AG08395 (cell line): Measurements from ENCODE around the gene SPACA7.
"Not testable (repeated sequence)": the region's sequence is repeated elsewhere in the genome, so short reads cannot be mapped to it uniquely, and the experiment has no call there.

Experiments
- DNase-seq: peaks from one replicate; pipeline ENCODE4 v3.0.0; 2012; ENCODE audit warnings: mixed read lengths, low spot score

The SPACA7 gene

GRCh38 chr13:112424098-112424497, 47.9 kb downstream of the SPACA7 start:
- DNase-seq: no peak

GRCh38 chr13:112428704-112429103, 52.5 kb downstream of the SPACA7 start:
- DNase-seq: no peak

DNA sequence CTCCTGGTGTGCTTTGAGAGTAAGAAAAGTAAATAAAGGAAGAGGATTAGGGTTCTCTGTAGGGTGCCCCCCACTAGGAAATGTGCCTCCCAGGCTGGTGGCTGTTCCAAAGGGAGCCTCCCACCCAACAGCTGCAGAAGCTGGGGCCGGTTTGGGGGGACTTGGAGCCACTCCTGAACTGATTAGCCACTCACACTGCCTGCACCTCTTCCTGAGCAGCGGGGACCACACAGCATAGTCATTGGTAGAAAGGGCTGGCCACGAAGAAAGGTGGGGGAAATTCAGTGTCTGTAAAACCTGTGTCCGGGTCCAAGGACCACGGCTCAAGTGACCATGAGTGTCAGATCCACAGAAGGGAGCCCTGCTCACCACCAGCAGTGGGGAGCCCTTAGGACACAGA, 55.6 kb downstream of the SPACA7 start:
- DNase-seq: no peak

- DNase-seq: not testable (repeated sequence)
Observed at GRCh38 chr13:112432734-112433133, 56.6 kb downstream of the SPACA7 start.

DNA sequence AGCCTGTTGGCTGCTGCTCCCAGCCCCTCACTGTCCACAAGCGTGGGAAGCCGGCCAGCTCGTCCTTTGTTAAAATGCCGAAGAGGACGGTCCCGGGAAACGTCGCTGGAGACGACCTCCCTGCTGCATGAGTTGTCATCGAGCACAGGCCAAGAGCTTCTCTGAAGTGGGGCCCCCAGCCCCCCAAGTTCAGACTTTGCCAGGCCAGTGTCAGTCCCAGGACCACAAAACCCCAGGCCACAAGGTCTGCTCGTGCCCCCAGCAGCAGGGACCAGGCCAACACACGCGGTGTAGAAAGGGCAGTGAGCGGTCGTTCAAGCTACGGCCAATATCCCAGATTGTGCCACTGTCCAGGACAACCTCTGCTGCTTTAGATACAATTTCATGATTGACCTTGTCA, 57.4 kb downstream of the SPACA7 start:
- DNase-seq: not testable (repeated sequence)

DNA sequence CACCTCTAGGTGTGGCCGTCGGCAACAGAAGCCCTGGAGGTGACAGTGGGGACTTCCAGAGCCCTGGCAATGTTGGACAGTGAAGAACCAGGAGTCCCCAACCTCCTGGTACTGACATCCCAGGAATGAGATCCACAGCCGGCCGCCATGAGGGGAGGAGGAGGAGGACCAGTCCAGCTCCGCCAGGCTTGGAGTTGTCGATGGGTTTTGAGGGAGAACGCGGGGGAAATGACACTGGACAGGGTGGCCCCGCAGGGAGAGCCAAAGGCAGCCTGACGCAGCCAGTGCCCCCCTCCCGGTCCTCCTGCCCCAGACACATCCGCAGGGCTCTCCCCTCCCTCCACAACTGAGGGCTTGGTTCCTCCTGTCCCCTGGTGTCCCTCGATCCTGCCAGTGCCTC, 57.9 kb downstream of the SPACA7 start:
- DNase-seq: no peak

DNA sequence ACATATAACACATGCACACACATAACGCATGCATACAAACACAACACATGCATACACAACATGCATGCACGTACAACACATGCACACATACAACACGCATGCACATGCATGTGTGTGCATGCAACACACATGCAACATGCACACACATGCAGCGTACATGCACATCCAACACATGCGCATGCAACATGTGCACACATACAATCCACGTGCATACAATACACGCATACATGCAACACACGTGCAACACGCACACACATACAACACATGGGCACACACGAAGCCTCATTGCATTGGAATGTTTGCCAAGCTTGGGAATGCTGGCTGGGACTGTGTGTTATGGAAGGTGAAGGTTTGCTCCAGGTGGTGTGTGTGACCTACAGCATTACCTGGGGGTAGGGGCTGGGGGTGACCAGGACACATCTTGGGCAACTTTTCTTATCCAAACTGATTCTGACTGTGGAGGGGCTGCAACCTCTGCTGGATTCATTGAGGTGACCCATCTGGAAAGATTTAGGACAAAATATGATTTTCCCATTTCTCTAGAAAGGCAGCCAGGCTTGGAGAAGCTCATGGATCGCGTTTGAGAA, 58.9 kb downstream of the SPACA7 start:
- no peak for DNase-seq

DNA sequence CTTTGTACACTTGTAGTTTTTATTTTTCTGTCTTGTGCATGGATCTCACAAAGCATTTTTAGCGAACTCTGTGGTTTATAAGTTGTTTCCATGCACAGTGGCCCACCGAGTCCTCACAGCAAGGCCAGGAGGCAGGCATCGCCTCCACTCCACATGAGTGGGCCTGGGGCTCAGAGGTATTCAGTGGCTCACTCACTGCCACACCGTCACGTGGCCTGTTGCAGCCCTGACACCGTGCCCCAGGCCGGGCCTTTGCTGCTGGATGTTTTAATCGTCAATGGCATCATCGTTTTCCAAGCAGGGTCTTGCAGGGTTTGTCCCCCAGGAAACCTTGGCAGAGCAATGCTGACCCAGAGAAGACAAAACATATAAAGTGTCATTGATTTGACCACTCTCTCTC, 59.8 kb downstream of the SPACA7 start:
- DNase-seq: no peak

DNA sequence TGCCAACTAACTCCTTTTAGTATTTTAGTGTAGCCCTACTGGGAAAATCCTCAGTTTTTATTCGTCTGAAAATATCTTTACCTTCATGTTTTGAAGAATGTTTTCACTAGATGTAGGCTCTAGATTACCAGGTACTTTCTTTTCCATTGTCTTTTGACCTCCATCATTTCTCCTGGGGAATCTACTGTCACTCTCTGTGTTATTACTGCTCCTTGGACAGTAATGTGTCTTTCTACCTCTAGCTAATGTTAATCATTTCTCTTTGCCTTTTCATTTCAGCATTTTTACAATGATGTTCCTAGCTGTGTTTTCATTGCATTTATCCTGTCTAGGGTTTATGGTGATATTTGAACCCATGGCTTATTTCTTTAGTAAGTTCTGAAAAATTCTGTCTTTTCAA, 61.9 kb downstream of the SPACA7 start:
- no peak for DNase-seq

DNA sequence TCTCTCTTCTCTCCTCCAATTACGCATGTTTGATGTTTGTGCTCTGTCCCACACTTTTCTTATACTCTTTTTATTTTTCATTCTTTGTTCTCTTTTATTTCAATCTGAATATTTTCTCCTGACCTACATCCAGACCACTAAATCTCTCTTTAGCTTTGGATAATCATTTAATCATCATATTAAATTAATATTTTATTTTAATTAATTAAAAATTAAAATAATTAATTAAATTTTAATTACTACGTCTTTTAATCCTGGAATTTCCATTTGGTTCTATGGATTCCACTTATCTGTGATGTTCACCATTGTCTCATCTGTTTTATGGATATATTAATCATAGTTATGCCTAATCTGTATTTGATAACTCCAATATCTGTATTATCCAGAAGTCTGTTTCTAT, 62.4 kb downstream of the SPACA7 start:
- DNase-seq: no peak

DNA sequence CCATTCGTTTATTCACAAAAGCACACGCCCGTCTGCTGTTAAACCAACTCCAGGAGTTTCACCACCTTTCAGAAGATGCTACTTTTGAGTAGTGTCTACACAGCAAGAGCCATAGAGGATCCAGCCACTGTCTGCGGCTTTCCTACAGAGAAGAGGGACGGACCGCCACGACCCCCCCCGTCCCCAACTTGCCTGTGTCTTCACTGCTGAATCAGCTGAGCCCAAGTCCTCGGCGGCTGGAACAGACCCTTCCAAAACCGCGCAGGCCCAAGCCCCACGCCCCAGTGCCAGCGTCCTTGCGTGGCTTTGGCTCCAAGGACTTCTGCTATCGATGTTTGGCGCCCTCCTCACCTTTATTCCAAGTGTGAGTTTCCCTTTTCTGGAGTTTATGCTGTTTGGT, 65.1 kb downstream of the SPACA7 start:
- no peak for DNase-seq

- DNase-seq: no peak
Observed at GRCh38 chr13:112441779-112442310, 65.7 kb downstream of the SPACA7 start.

GRCh38 chr13:112442483-112443090, 66.4 kb downstream of the SPACA7 start:
- no peak for DNase-seq

- no peak for DNase-seq
Observed at GRCh38 chr13:112443191-112443994, 67.2 kb downstream of the SPACA7 start.

GRCh38 chr13:112443995-112444311, 67.8 kb downstream of the SPACA7 start:
- DNase-seq: peak; percentile 71

GRCh38 chr13:112444416-112445399, 68.6 kb downstream of the SPACA7 start:
- no peak for DNase-seq

DNA sequence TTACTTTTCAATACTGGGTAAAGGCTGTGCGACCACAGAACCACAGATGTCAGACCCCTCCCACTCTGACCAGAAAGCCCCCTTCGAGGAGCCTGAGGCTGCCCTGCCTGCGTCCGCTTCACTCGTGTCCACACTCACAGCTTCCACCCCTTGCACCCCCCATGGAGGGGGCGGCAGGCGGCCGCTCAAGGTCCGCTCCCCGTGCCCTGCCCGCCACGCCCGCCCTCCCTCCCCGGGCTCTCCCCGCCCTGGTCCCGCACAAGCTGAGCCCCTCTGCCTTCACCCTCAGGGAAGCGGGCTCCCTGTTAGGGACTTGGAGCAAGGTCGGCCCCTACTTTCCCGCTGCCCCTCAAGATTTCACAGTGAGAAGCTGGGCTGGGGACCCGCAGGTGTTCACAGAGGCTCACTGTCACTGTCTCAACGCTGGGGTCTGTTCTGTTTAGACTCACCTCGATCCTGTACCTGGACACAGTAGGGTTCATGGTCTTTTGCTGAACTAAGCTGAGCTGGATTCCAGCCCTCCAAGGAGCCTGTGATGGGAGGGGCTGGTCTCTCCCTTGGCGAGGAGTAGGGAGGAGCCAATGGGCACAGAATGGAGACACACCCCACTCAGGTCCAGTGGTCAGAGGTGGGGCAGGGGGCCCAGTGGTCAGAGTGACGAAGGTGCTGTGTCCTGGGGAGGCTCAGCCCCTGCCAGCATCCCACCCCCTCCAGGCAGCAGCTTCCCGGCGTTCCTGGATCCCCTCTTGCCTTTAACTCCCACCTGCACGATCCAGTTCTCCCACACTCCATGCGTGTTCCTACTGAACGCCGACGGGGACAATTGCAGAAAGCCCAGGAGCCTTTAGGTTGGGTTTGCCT, 69.5 kb downstream of the SPACA7 start:
- no peak for DNase-seq

- no peak for DNase-seq
Observed at GRCh38 chr13:112446347-112446861, 70.2 kb downstream of the SPACA7 start.

GRCh38 chr13:112446867-112447266, 70.7 kb downstream of the SPACA7 start:
- no peak for DNase-seq

- DNase-seq: no peak
Observed at GRCh38 chr13:112447306-112447705, 71.2 kb downstream of the SPACA7 start.
